ENCODE measurements around the gene MPO. TPM values are rescaled to one million over a fixed set of nuclear protein-coding genes. Genes with fewer than 3 reads are reported as not detected.

MPO gene
- total and polyA plus RNA-seq, 4 donors = 0.14 to 221 (median 0.52) TPM

DNA sequence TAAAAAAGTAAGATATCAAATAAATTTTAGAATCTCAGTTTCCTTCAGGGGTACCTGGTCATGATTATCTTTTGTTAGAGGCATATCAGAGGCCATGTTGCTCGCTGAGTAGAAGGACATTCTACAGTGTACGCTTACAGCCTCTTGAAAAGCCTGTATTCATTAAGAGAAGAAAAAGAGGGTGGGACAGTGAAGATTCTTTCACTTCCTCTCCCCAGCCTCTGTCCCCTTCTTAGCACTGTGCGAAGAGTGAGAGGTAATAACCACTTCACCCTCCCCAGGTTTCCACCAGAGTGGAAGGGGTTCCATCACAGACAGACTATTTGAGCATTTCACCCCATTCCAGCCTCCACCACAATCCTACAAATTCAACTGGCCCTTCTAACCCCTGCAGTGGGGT is 47.2 kb downstream of the MPO start (continued):
- TF ChIP-seq HNF4A (conservative IDR thresholded peaks at IDR 0.05) (no peak), EGR1 (IDR thresholded peaks at IDR 0.05; ENCODE audit: low read depth in 2 of 2) (no peak), TAF1 (conservative IDR thresholded peaks at IDR 0.05) (no peak), NR2F2 (IDR thresholded peaks at IDR 0.05) (no peak), FOXA2 (IDR thresholded peaks at IDR 0.05) (no peak), JUND (IDR thresholded peaks at IDR 0.05) (no peak), FOXA1 (IDR thresholded peaks at IDR 0.05) (no peak), SP1 (IDR thresholded peaks at IDR 0.05) (no peak)

DNA sequence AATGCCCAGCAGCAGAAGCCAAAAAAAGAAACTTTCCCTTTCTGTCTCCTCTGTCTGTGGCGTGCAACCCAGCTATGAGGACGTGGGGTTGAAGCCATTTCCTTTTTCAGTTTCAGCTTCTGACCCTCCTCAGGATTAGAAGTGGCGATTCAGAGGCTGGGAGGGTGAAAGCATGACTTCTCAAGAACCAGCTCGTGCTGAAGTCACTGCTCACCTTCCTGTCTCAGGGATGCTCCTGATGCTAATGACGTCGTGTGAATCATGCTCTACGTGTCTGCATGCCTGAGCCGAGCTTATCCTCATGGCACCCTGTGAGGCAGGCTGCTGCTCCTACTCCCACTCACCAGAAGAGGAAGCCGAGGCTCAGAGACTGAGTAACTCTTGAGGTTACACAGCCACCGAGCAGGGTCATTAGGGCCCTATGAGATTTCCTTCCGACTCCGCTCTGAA is 48.0 kb downstream of the MPO start:
- Histone ChIP-seq H3K4me3 (ENCODE audit: low read depth in 1 of 3, low read length in 3 of 3) (no peak overlapping the region), H3K9ac (ENCODE audit: low read depth in 1 of 2, low read length in 2 of 2) (no peak overlapping the region), H3K36me3 (ENCODE audit: control insufficient read depth in 4 of 4, insufficient read depth in 3 of 4, low read depth in 1 of 4, low read length in 3 of 4) (no peaks in the 10 kb centered on the region), H3K27me3 (ENCODE audit: control insufficient read depth in 4 of 4, insufficient read depth in 4 of 4, low read length in 3 of 4) (peaks cover 0 to 4% (median 0%) of the 10 kb centered on the region in 4 donors), H3K27ac (ENCODE audit: low read depth in 1 of 2, low read length in 2 of 2) (no peak overlapping the region), H3K9me3 (ENCODE audit: control insufficient read depth in 4 of 4, low read length in 3 of 4) (no peaks in the 10 kb centered on the region), H3K4me1 (ENCODE audit: control insufficient read depth in 4 of 4, insufficient read depth in 4 of 4, low read length in 3 of 4) (no peaks in the 10 kb centered on the region)
- TF ChIP-seq RXRA (IDR thresholded peaks at IDR 0.05) (no peak), TAF1 (conservative IDR thresholded peaks at IDR 0.05) (no peak), GABPA (IDR thresholded peaks at IDR 0.05 in 1 of 2, conservative IDR thresholded peaks at IDR 0.05 in 1 of 2) (no peak), SP1 (IDR thresholded peaks at IDR 0.05) (no peak), JUND (IDR thresholded peaks at IDR 0.05) (no peak), RAD21 (IDR thresholded peaks at IDR 0.05) (no peak), NR2F2 (IDR thresholded peaks at IDR 0.05) (no peak), EGR1 (IDR thresholded peaks at IDR 0.05; ENCODE audit: low read depth in 2 of 2) (no peak), FOXA1 (IDR thresholded peaks at IDR 0.05) (no peak)
- TF ChIP-seq, protein P1, sequence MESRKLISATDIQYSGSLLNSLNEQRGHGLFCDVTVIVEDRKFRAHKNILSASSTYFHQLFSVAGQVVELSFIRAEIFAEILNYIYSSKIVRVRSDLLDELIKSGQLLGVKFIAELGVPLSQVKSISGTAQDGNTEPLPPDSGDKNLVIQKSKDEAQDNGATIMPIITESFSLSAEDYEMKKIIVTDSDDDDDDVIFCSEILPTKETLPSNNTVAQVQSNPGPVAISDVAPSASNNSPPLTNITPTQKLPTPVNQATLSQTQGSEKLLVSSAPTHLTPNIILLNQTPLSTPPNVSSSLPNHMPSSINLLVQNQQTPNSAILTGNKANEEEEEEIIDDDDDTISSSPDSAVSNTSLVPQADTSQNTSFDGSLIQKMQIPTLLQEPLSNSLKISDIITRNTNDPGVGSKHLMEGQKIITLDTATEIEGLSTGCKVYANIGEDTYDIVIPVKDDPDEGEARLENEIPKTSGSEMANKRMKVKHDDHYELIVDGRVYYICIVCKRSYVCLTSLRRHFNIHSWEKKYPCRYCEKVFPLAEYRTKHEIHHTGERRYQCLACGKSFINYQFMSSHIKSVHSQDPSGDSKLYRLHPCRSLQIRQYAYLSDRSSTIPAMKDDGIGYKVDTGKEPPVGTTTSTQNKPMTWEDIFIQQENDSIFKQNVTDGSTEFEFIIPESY (IDR thresholded peaks at IDR 0.05) = no peak
- TF ChIP-seq, protein P2, sequence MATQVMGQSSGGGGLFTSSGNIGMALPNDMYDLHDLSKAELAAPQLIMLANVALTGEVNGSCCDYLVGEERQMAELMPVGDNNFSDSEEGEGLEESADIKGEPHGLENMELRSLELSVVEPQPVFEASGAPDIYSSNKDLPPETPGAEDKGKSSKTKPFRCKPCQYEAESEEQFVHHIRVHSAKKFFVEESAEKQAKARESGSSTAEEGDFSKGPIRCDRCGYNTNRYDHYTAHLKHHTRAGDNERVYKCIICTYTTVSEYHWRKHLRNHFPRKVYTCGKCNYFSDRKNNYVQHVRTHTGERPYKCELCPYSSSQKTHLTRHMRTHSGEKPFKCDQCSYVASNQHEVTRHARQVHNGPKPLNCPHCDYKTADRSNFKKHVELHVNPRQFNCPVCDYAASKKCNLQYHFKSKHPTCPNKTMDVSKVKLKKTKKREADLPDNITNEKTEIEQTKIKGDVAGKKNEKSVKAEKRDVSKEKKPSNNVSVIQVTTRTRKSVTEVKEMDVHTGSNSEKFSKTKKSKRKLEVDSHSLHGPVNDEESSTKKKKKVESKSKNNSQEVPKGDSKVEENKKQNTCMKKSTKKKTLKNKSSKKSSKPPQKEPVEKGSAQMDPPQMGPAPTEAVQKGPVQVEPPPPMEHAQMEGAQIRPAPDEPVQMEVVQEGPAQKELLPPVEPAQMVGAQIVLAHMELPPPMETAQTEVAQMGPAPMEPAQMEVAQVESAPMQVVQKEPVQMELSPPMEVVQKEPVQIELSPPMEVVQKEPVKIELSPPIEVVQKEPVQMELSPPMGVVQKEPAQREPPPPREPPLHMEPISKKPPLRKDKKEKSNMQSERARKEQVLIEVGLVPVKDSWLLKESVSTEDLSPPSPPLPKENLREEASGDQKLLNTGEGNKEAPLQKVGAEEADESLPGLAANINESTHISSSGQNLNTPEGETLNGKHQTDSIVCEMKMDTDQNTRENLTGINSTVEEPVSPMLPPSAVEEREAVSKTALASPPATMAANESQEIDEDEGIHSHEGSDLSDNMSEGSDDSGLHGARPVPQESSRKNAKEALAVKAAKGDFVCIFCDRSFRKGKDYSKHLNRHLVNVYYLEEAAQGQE (IDR thresholded peaks at IDR 0.05) = no peak
- TF ChIP-seq, protein P3, sequence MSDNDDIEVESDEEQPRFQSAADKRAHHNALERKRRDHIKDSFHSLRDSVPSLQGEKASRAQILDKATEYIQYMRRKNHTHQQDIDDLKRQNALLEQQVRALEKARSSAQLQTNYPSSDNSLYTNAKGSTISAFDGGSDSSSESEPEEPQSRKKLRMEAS (IDR thresholded peaks at IDR 0.05) = no peak
- TF ChIP-seq, protein P4, sequence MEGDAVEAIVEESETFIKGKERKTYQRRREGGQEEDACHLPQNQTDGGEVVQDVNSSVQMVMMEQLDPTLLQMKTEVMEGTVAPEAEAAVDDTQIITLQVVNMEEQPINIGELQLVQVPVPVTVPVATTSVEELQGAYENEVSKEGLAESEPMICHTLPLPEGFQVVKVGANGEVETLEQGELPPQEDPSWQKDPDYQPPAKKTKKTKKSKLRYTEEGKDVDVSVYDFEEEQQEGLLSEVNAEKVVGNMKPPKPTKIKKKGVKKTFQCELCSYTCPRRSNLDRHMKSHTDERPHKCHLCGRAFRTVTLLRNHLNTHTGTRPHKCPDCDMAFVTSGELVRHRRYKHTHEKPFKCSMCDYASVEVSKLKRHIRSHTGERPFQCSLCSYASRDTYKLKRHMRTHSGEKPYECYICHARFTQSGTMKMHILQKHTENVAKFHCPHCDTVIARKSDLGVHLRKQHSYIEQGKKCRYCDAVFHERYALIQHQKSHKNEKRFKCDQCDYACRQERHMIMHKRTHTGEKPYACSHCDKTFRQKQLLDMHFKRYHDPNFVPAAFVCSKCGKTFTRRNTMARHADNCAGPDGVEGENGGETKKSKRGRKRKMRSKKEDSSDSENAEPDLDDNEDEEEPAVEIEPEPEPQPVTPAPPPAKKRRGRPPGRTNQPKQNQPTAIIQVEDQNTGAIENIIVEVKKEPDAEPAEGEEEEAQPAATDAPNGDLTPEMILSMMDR (IDR thresholded peaks at IDR 0.05; ENCODE audit: low read depth, low read length, missing input control) = no peak
- WGBS = 60% methylated on average over 12 of the region's 12 CpGs
- DNase-seq (ENCODE audit: low spot score) = no peak

Measured in liver (tissue), 9 donors.